ENCODE data around the gene MINDY4.

Gene MINDY4

GRCh38 chr7:30929686-30930085 is 158.5 kb downstream of the MINDY4 start:
- DNase-seq (ENCODE audit: low spot score) = no peak

GRCh38 chr7:30930621-30931020 is 159.4 kb downstream of the MINDY4 start:
- peak; percentile 88 for DNase-seq (ENCODE audit: low spot score)

GRCh38 chr7:30931161-30931928 is 160.1 kb downstream of the MINDY4 start:
- DNase-seq (ENCODE audit: low spot score) = no peak

GRCh38 chr7:30931929-30932540 is 160.8 kb downstream of the MINDY4 start:
- DNase-seq (ENCODE audit: low spot score) = no peak

- no peak for DNase-seq (ENCODE audit: low spot score)
Observed at GRCh38 chr7:30932562-30932961, 161.3 kb downstream of the MINDY4 start.

- DNase-seq (ENCODE audit: low spot score) = no peak
Observed at GRCh38 chr7:30933124-30933974, 162.1 kb downstream of the MINDY4 start.

GRCh38 chr7:30934225-30934624 is 163.0 kb downstream of the MINDY4 start:
- DNase-seq (ENCODE audit: low spot score) = no peak

- no peak for DNase-seq (ENCODE audit: low spot score)
Observed at GRCh38 chr7:30934732-30935568, 163.7 kb downstream of the MINDY4 start.

GRCh38 chr7:30935569-30935877 is 164.3 kb downstream of the MINDY4 start:
- no peak for DNase-seq (ENCODE audit: low spot score)

- DNase-seq (ENCODE audit: low spot score) = no peak
Observed at GRCh38 chr7:30936650-30937245, 165.5 kb downstream of the MINDY4 start.

- no peak for DNase-seq (ENCODE audit: low spot score)
Observed at GRCh38 chr7:30937416-30937815, 166.2 kb downstream of the MINDY4 start.

GRCh38 chr7:30938435-30939316 is 167.5 kb downstream of the MINDY4 start:
- DNase-seq (ENCODE audit: low spot score) = peak; percentile 95

- DNase-seq (ENCODE audit: low spot score) = no peak
Observed at GRCh38 chr7:30941582-30942323, 170.5 kb downstream of the MINDY4 start.
